HG02840 (cell line): Measurements from ENCODE around the gene LRRC75A.

Source experiments
- ATAC-seq: cut with Tn5 transposase; IDR thresholded peaks from one replicate; pipeline ENCODE4 v1.9.1; 2021; ENCODE audit warnings: mild to moderate bottlenecking, moderate library complexity, moderate number of reproducible peaks; ENCODE audit not compliant: unreplicated experiment, low FRiP score

LRRC75A gene

DNA sequence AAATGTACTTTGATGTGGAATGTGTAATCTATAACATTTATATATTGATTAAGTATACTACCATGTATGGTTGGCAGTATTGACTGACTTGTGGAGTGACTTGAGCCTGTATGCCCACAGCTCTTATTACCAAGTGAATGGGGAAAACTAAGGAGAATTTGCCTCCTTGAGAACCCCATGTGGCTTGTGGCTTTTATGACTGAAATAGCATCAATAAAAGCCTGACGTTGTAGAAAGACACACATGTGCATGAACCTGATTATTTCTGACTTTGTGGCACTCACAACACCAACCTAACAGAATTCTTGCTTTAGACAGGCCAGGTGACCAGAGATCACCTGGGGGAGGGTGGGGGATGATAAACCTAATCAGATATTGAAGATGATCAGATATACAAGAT lies 2.1 kb upstream of the LRRC75A start:
- no peak for ATAC-seq

DNA sequence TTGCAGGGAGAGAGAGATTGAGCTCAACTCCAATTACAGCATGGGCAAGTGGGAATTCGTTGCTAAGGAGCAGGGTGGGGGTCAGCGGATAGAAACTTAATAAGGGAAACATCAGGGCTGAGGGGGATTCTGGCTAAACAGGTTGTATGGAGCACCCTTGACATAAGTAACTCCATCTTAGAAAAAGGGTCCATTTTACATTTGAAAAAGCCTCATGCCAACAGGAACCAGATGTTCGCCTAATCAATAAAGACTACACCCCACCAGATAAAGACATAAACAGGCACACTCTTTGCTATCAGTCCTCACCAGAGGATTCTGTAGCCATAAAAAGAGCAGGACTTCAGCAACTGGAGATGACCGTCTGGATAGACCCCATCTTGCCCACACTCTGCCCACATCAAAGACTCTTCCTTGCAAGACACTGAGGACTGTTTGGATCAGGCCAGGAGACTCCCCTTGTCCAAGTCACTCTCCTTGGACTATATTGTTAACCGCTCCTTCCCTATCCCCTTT lies 1.6 kb upstream of the LRRC75A start:
- no peak for ATAC-seq

DNA sequence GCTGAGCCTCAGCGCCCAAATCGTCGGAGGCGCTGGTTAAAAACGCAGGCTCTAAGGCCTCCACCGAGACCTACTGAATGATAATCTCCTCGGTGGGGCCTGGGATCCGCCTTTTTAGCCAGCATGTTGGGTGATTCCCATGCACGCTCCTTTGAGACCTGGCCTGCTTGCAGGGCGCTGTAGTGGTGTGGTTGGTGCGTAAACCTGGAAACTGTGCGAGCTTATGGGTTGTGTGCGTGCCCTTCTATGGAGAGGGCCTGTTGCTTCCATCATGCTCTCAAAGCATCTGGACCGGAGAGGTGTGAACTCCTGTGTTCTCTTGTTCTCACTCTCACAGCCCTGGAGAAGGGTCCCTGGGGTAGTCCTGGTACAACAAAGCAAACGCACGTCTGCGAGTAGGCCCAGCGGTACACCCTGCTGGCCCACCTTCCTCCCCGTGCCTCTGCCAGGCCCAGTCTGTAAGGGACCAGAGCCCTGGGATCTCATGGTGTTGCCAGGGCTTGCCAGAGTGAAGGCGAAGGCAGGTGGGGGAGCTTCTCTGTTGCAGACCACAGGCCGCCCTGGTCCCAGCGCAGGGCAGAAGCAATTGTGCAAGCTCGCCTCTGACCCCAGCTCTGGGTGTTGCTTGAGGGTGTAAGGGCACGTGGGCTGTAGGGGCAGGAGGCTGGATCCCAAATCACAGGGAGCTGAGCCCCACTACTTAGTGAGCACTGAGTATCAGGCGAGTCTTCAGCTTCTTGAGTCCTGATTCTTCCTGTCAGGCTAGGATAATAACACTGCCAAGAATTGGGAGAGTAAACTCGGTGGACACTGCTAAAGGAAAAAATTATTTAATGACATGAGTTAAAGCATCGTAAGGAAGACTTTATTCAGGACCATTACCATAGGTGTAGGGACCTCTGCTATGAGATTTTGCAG lies 879 bp upstream of the LRRC75A start:
- no peak for ATAC-seq

DNA sequence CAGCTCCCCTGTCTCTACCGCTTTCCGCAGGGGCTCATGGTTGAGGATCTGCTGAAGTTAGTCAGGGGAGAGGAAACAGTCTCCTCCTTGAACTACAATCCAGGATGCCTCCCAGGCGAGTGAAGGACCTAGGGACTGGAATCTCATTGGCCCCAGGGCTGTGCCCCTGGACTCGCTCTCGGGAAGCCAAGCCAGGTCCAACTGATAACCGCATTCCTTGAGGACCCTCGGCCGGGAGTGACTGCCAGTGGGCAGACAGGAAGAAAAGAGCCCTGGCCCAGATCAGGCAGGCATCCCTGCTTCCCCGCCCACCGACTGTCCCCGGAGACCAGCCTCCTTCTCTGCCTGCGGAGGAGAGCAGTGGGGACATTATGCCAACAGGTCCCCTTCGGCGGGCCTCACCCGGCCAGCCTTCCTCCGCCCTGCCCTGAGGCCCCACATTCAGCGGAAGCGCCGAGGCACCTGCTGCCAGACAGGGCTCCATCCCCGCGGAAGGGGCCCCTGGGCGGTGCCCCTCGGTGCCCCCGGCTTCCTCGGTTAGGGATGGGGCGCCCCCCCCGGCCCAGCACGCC lies 776 bp downstream of the LRRC75A start:
- ATAC-seq: no peak

DNA sequence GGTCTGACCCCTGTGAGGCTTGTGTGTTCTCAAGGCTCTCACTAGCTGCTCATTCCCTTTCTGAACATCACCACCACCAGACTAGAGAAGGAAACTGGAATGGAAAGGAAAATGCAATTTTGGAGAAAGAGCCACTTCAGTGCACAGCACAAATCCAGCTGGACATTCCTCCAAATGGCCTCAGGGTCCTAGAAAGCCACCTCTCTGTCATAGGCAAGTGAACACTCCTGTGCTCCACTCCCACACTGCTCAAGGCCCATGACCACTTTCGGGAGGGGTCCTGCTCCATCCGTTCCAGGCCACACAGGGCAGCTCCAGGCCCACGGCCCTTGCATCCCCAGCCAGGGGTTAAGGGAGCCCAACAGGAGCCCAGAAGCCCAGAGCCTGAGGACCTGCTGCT lies 2.6 kb downstream of the LRRC75A start:
- no peak for ATAC-seq

DNA sequence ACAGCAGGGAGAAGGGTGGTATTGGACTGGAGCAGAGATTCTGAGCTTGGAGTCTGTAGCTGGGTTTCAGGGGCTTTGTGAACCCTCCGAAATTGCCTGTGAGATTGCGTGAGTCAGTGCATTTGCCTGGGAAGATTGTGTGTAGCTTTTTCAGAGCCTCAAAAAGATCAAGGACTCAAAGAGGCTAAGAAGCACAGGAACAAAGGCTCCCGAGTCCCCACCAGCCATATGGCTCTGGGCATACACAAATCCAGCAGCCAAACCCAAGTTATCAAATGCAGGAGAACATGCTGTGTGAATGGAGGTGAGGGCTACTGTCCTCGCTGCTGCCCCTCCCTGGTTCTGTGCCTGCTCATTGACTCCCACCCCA lies 3.0 kb downstream of the LRRC75A start:
- ATAC-seq: no peak

DNA sequence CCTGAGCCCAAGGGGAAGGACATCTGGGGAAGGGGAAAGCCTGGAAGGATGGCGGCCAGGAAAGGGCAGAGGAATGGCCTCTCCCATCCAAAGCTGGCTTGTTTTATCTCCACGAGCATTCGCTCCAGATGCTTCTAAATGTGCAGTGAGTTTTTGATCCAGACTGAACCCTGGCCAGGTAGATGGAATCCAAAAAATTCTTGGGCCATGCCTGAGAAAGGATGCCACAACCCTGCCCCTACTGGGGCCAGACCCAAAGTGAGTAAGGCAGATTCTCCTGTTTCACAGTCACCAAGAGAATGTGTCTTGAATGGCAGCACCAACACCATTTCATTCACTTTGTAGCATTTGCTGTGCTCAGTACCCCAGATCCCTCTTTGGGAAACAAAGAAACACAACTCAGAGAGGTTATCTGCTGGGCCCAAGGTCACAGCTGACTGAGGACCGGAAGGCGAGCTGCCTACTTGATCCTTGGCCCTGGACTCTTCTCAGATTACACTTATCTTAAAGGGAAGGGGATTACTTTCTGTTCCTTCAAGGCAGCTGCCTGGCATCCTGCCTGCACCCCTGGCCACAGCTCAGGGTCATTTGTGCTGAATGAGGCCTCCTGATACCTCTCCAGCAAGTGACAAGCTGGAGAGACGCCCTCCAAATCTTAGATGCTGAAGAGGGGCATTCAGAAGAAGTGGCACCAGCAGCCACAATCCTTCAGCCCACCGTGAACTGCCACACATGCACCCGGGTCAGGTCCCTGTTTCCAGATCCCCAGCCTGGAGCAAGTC lies 3.6 kb downstream of the LRRC75A start:
- no peak for ATAC-seq

DNA sequence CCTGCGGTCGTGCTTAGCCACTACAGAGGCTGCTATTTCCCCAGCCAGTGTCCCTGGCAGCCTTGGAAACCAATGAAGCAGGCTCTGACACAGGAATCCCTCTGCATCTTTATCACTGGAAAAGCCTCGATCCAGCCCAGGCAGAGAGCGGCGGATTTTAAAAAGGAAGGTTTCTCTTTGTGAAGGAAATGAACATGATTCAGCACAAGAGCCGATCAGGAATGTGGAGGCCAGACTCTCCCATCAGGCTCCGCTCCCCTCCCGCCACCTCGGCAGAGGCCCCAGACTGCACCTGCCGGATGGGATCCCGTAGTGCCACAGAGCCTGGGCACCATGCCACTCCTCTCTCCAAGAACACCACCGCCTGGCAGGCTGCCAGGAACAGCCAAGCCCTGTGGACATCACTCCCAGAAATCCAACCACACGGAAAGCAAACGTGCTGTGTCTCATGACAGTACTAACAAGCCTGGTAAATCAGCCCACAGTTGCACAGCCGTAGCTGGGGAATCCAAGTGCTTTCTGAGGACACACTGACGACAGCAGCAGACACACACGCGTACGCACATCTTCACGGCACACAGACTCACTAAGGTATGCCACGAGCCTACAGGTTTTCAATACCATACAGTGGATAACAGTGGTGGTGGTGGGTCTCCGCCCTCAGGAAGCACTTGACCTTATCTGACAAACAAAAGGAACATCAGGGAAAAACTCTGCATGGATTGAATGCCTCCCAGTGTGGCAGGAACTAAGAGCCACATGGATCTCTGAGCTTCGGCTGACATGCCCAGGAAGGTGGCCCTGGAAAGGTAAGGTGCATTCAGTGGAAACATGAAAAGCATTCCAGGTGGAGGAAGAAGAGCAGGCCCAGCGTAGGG lies 5.4 kb downstream of the LRRC75A start:
- no peak for ATAC-seq

DNA sequence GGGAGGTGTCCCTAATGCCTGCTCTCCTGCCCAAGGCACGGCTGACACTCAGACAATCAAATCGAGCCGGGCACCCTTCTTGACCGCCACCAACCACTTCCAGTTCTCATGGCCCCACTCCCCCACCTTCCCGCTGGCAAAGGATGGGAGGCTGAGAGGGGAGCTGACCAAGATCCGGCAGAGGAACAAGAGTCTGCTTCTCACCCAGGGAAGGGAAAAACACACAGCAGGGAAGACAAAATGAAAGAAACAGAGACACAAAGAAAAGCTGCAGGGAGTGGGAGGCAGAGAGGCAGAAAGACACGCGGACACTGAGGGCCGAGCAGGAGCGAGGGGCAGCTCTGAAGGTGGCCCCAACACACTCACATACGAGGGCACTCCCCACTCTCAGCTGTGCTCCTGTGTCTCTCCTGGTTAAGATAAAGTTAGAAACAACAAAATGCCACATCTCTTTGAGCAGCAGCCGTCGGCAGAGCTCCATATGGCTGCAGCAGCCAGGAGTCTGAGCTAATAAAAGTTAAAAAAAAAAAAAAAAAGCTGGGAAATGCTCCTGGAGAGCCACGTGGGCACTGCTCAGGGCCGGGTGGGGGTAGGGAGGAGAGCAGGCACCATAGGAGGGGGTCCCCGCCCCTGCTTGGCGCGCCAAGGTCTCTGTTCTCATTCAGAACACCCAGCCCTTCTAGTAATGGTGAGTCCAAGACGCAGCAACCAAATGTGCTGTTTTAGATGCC lies 7.4 kb downstream of the LRRC75A start:
- no peak for ATAC-seq

DNA sequence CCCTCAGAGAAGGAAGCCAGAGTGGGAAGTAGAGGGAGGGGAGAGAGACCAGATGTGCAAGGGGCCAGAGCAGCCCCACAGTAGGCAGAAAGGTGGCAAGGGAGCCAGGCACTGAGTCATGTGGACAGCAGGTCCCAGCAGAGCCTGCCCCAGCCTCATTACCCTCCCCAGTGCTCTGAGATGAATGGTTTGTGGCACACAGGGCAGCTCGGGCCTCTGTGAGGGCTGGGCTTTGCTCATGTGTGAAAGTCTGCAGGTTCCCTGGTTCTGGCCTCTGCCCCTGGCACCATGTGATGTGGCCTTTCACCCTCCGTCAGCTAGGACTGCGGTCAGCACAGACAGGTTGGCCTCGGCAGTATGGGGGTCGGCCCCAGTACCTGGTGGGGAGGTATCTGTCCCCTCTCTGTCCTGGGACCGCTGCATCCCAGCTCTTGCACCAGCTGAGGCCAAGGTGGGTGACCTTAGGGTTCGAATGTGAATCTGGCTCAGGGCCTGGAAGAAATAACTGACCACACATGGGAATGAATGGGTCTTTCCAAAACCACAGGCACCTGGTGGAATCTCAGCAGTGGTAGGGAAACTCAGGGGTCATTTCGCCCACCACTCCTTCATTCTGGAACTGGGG lies 8.9 kb downstream of the LRRC75A start:
- no peak for ATAC-seq

DNA sequence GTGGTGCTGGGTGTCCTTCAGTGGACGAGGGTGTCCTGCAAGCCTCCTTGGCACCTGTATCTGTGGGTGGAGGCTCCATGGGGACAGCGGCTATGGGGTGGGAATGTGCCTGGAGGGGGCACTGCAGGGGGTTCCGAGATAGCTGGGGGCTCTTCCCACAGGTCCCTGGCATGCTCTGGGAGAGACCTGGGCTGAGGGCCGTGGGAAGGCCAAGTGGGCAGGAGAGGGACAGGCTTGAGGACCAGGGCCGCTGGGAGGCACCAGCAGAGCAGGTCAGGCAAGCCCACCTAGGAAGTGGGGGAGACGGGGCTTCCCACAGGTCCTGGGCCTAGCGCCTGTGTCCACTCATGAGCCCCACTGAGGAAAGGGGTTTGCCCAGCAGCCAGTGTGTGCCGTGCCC lies 9.7 kb downstream of the LRRC75A start:
- no peak for ATAC-seq

DNA sequence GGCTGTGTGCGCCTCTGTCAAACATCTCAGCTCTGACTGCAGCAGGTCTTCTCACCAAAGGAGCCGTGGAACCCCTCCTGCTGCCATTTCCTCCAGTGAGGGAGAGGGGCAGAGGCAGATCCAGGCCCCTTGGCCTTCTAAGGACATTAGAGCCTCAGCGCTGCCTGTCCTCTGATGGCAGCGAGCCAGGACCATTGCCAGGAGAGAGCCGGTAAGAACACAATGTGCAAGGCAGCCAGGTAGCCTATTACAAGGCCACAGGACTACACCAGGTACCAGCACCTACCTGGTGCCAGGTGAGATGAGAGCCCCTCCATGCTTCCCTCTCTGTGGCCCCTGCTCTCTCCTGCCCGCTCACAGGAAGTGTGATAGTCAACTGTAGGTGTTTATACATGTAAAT lies 11.0 kb downstream of the LRRC75A start:
- ATAC-seq: no peak

DNA sequence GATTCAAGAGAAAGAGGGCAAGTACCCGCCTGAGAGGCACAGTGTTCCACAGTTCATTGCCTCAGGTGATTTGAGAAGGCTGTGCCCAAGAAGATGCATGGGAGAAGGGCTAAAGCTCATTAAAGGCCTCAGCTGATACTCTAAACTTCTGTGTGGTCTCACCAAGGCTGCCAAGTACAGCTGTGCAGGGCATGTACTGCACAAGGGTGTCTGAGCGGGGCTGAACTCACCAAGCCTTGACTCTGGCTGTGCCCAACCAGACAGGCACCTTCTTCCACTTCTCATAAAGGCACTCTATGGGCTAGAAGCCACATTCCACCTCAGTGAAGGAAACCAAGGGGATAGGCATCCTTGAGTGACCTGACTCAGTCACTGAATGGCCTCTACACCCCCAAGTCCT lies 12.7 kb downstream of the LRRC75A start:
- ATAC-seq: no peak

DNA sequence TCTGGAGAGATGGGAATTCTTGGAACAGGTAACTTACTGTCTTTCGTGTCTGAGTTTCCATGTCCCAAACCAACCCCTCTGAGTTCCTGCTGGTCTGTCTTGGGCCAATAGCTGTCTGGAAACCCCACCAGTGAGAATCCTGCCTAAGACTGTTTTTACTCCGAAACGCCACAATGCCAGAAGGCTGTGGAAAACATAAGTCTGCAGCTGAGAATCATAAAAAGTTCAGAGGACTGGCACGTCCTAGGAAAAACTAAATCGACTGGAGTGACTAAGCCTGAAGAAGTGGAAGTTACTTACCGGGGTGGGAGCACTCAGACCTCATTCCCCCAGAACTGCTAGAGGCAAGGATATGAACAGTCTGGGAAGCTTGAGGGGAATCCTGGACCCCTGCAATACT lies 13.3 kb downstream of the LRRC75A start:
- no peak for ATAC-seq

DNA sequence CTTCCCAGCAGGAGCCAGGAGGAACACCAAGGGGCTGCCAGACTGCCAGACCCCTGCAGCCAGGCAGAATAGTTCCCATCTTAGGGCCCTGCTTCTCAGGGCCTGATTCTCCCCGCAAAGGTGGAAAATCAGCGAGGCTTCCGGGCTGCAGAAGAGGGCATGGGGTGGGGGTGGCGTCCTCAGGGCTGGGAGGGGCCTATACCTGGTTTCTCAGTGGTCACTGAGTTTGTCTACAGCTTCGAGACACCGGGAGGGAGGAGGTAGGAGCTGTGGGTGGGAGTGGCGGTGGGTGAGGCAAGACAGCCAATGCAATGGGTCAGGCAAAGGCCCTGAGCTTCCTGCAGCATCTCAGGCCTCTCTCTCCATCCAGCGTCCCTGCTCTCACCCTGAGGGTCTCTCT lies 14.3 kb downstream of the LRRC75A start:
- no peak for ATAC-seq

DNA sequence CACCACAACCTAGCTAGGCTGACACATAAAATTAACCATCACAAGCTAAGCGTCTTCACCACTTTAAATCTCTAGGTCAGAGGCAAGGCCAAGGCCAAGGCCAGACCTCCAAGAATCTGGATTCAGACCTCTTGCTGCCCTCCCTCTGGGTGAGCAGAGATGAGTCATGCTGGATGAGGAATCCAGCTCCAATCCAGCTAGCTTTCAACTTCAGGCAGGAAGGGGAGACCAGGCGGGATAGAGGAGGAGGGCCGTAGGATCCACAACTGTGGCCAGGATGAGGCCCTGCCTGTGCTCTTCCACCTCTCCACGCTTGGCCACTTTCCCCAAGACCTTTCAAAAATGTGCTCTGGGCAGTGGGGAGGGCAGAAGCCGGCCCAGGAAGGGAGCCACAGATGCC lies 14.7 kb downstream of the LRRC75A start:
- no peak for ATAC-seq

DNA sequence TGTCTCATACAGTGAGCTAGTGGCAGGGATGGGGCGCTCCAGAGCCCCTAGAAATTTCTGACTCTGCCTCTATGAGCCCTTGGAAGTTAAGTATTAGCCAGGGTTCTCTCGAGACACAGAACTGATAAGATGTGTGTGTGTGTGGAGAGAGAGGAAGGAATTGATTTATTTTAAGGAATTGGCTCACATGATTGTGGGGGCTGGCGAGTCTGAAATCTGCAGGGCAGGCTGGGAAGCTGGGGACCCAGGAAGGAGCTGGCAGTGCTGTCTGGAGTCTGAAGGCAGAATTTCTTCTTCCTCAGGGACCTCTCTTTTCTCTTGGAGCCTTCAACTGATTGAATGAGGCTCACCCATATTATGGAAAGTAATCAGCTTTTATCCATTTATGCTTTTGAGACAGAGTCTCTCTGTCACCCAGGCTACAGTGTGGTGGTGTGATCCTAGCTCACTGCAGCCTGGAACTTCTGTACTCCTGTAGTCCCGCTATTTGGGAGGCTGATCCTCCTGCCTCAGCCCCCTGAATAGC lies 16.8 kb downstream of the LRRC75A start:
- ATAC-seq: no peak

DNA sequence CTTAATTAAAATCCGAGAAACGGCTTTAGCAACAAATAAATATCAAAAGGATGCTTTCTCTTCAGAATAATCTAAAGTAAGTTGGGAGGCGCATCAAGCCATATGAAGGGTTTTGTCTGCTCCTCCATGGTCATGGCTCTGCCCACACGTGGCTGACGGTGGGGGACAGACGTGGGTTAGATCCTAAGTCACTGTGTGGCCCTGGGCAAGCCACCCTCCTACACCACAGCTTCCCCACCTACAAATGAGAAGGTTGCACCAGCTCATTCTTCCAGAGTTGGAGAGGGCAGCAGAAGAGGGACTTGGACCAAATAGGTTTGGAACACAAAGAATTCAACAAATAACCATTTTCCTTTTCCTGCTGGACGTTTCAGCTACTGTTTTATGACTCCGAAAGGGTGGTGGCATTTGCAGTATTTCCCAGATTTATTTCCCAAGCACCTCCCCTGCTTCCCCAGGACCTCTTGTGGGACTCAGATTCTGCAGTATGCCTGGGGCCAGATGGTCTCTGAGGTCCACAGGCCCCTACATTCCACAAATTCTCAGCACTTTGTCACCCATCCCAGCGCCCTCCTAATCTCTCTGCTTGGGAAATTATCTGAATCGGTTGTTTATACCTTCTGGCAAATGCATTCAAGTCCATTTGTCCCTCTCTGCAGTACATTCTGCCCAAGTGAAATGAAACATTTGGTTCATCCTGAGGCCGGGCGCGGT lies 17.8 kb downstream of the LRRC75A start:
- no peak for ATAC-seq
